A673 (cell line): ENCODE results near the gene LCORL.

Experiments used
- EZH2 ChIP-seq: fragments of 200-600 bp; sonication (generic); IDR thresholded peaks from 2 replicates; pipeline ENCODE4 v1.6.1; 2017; ENCODE audit warnings: borderline replicate concordance, low read depth, mild to moderate bottlenecking, mixed read lengths, antibody characterized with exemption, low read length; ENCODE audit not compliant: poor library complexity, severe bottlenecking
- TF ChIP-seq, protein P1 (sequence below): fragments of 300-800, 200-600 bp; sonication (generic); conservative IDR thresholded peaks from 2 replicates; pipeline ENCODE4 v1.5.1; 2017; ENCODE audit warnings: low read depth, mild to moderate bottlenecking, antibody characterized with exemption, low read length, moderate library complexity, mixed read lengths

DNA sequence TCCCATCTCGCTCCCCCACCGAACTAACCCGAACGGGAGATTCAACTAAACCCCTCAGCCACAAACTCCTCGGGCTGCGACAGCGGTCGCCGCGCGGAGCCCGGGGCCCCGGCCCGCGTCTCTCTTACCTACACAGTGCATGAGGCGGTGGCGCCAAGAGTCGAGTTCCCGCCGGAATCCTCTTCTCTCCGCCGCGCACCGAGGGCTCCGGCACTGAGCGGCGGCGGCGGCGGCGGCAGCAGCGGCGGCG, 160 bp downstream of the LCORL start:
- TF ChIP-seq EZH2: no peak
- TF ChIP-seq, protein P1, sequence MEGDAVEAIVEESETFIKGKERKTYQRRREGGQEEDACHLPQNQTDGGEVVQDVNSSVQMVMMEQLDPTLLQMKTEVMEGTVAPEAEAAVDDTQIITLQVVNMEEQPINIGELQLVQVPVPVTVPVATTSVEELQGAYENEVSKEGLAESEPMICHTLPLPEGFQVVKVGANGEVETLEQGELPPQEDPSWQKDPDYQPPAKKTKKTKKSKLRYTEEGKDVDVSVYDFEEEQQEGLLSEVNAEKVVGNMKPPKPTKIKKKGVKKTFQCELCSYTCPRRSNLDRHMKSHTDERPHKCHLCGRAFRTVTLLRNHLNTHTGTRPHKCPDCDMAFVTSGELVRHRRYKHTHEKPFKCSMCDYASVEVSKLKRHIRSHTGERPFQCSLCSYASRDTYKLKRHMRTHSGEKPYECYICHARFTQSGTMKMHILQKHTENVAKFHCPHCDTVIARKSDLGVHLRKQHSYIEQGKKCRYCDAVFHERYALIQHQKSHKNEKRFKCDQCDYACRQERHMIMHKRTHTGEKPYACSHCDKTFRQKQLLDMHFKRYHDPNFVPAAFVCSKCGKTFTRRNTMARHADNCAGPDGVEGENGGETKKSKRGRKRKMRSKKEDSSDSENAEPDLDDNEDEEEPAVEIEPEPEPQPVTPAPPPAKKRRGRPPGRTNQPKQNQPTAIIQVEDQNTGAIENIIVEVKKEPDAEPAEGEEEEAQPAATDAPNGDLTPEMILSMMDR: no peak
